ENCODE data around the gene DUSP5. TPM values are rescaled to one million over a fixed set of nuclear protein-coding genes. Genes with fewer than 3 reads are reported as not detected.
"Not testable (repeated sequence)": the region's sequence is repeated elsewhere in the genome, so short reads cannot be mapped to it uniquely, and the experiment has no call there.

The DUSP5 gene
- total RNA-seq, 3 donors from 2014 or later, result 33.5 to 57.1 (median 56.5) TPM

GRCh38 chr10:110528997-110529524 is 31.4 kb downstream of the DUSP5 start:
- Mint-ChIP-seq H3K4me1 (ENCODE audit: low read depth) (peaks cover 56% of the 10 kb centered on the region), H3K4me3 (peak overlapping the region; percentile 54)
- H3K36me3 Mint-ChIP-seq (ENCODE audit: insufficient read depth); DNase-seq; H3K27me3 Mint-ChIP-seq (ENCODE audit: low read depth); H3K9me3 Mint-ChIP-seq: not testable (repeated sequence)
- peak; percentile 91 for ATAC-seq

GRCh38 chr10:110529596-110530011 is 31.9 kb downstream of the DUSP5 start:
- Mint-ChIP-seq H3K27me3 (ENCODE audit: low read depth) (no peaks in the 10 kb centered on the region), H3K36me3 (ENCODE audit: insufficient read depth) (no peaks in the 10 kb centered on the region), H3K9me3 (no peaks in the 10 kb centered on the region), H3K4me3 (peak overlapping the region; percentile 54), H3K4me1 (ENCODE audit: low read depth) (peaks cover 53% of the 10 kb centered on the region)
- ATAC-seq (peak; percentile 9 to 30), DNase-seq (no peak)

GRCh38 chr10:110530131-110530831 is 32.6 kb downstream of the DUSP5 start:
- Mint-ChIP-seq H3K36me3 (ENCODE audit: insufficient read depth) (no peaks in the 10 kb centered on the region), H3K4me1 (ENCODE audit: low read depth) (peaks cover 55% of the 10 kb centered on the region), H3K27me3 (ENCODE audit: low read depth) (no peaks in the 10 kb centered on the region), H3K4me3 (no peak overlapping the region), H3K9me3 (no peaks in the 10 kb centered on the region)
- DNase-seq (no peak), ATAC-seq (no peak)

- no peak overlapping the region for H3K4me3 Mint-ChIP-seq
- no peaks in the 10 kb centered on the region for H3K36me3 Mint-ChIP-seq (ENCODE audit: insufficient read depth)
- H3K9me3 Mint-ChIP-seq, result no peaks in the 10 kb centered on the region
These were observed 34.0 kb downstream of the DUSP5 start for GRCh38 chr10:110531687-110532086.

GRCh38 chr10:110532628-110533027 is 34.9 kb downstream of the DUSP5 start:
- H3K4me1 Mint-ChIP-seq (ENCODE audit: low read depth), result peaks cover 56% of the 10 kb centered on the region
- not testable (repeated sequence) for H3K9me3 Mint-ChIP-seq; ATAC-seq; DNase-seq; H3K4me3 Mint-ChIP-seq; H3K27me3 Mint-ChIP-seq (ENCODE audit: low read depth); H3K36me3 Mint-ChIP-seq (ENCODE audit: insufficient read depth)

More at GRCh38 chr10:110531687-110532086, 34.0 kb downstream of the DUSP5 start:
- no peaks in the 10 kb centered on the region for H3K27me3 Mint-ChIP-seq (ENCODE audit: low read depth)
- ATAC-seq, result no peak
- peaks cover 57% of the 10 kb centered on the region for H3K4me1 Mint-ChIP-seq (ENCODE audit: low read depth)
- no peak for DNase-seq

GRCh38 chr10:110533149-110533548 is 35.4 kb downstream of the DUSP5 start:
- H3K4me3 Mint-ChIP-seq, result no peak overlapping the region
- no peaks in the 10 kb centered on the region for H3K36me3 Mint-ChIP-seq (ENCODE audit: insufficient read depth)
- no peaks in the 10 kb centered on the region for H3K27me3 Mint-ChIP-seq (ENCODE audit: low read depth)
- peaks cover 51% of the 10 kb centered on the region for H3K4me1 Mint-ChIP-seq (ENCODE audit: low read depth)
- H3K9me3 Mint-ChIP-seq, result no peaks in the 10 kb centered on the region
- ATAC-seq (no peak), DNase-seq (no peak)

- DNase-seq (no peak), ATAC-seq (no peak)
- Mint-ChIP-seq H3K36me3 (ENCODE audit: insufficient read depth) (no peaks in the 10 kb centered on the region), H3K27me3 (ENCODE audit: low read depth) (no peaks in the 10 kb centered on the region), H3K4me3 (peak overlapping the region; percentile 3), H3K4me1 (ENCODE audit: low read depth) (peaks cover 38% of the 10 kb centered on the region), H3K9me3 (no peaks in the 10 kb centered on the region)
These were observed 36.9 kb downstream of the DUSP5 start for GRCh38 chr10:110534571-110534970.

GRCh38 chr10:110535958-110536891 is 38.5 kb downstream of the DUSP5 start:
- Mint-ChIP-seq H3K4me1 (ENCODE audit: low read depth) (peaks cover 28% of the 10 kb centered on the region), H3K4me3 (peak overlapping the region; percentile 20), H3K9me3 (no peaks in the 10 kb centered on the region), H3K27me3 (ENCODE audit: low read depth) (no peaks in the 10 kb centered on the region), H3K36me3 (ENCODE audit: insufficient read depth) (no peaks in the 10 kb centered on the region)
- ATAC-seq, result peak; percentile 96
- DNase-seq, result peak; percentile 64

GRCh38 chr10:110539091-110539490 is 41.4 kb downstream of the DUSP5 start:
- ATAC-seq, result no peak
- Mint-ChIP-seq H3K4me3 (no peak overlapping the region), H3K27me3 (ENCODE audit: low read depth) (no peaks in the 10 kb centered on the region), H3K9me3 (no peaks in the 10 kb centered on the region), H3K36me3 (ENCODE audit: insufficient read depth) (no peaks in the 10 kb centered on the region), H3K4me1 (ENCODE audit: low read depth) (peaks cover 25% of the 10 kb centered on the region)
- DNase-seq, result no peak

- no peak for ATAC-seq
These were observed 42.3 kb downstream of the DUSP5 start for GRCh38 chr10:110540031-110540430.

GRCh38 chr10:110544958-110545537 is 47.3 kb downstream of the DUSP5 start:
- Mint-ChIP-seq H3K4me1 (ENCODE audit: low read depth) (peaks cover 7% of the 10 kb centered on the region), H3K36me3 (ENCODE audit: insufficient read depth) (no peaks in the 10 kb centered on the region), H3K9me3 (no peaks in the 10 kb centered on the region), H3K4me3 (no peak overlapping the region), H3K27me3 (ENCODE audit: low read depth) (peaks cover 1% of the 10 kb centered on the region)
- DNase-seq (no peak), ATAC-seq (no peak)

More at GRCh38 chr10:110540031-110540430, 42.3 kb downstream of the DUSP5 start:
- Mint-ChIP-seq H3K36me3 (ENCODE audit: insufficient read depth) (no peaks in the 10 kb centered on the region), H3K4me3 (no peak overlapping the region), H3K4me1 (ENCODE audit: low read depth) (peaks cover 18% of the 10 kb centered on the region), H3K9me3 (no peaks in the 10 kb centered on the region), H3K27me3 (ENCODE audit: low read depth) (no peaks in the 10 kb centered on the region)
- DNase-seq, result no peak

- DNase-seq, result no peak
- ATAC-seq, result no peak
- peaks cover 7% of the 10 kb centered on the region for H3K4me1 Mint-ChIP-seq (ENCODE audit: low read depth)
These were observed 48.4 kb downstream of the DUSP5 start for GRCh38 chr10:110546077-110546476.

GRCh38 chr10:110546499-110547110 is 48.9 kb downstream of the DUSP5 start:
- H3K4me1 Mint-ChIP-seq (ENCODE audit: low read depth), result peaks cover 7% of the 10 kb centered on the region

More at GRCh38 chr10:110546077-110546476, 48.4 kb downstream of the DUSP5 start:
- Mint-ChIP-seq H3K27me3 (ENCODE audit: low read depth) (peaks cover 8% of the 10 kb centered on the region), H3K9me3 (no peaks in the 10 kb centered on the region), H3K36me3 (ENCODE audit: insufficient read depth) (no peaks in the 10 kb centered on the region), H3K4me3 (no peak overlapping the region)

More at GRCh38 chr10:110546499-110547110, 48.9 kb downstream of the DUSP5 start:
- Mint-ChIP-seq H3K9me3 (no peaks in the 10 kb centered on the region), H3K36me3 (ENCODE audit: insufficient read depth) (no peaks in the 10 kb centered on the region), H3K4me3 (no peak overlapping the region), H3K27me3 (ENCODE audit: low read depth) (peaks cover 13% of the 10 kb centered on the region)
- peak in 1 of 2 donors; percentile 35 for ATAC-seq
- no peak for DNase-seq

Measured in activated T-cell treated with anti-CD3 and anti-CD28 coated beads, Interleukin-2, amount 50 U/mL, for 4 hours (primary cell).